ENCODE measurements around the gene NKG7. TPM values are rescaled to one million over a fixed set of nuclear protein-coding genes. Genes with fewer than 3 reads are reported as not detected.

Gene NKG7
- total and polyA plus RNA-seq, 4 donors = 2.0 to 13.6 (median 5.7) TPM

- no peak for TF ChIP-seq ZBTB33 (IDR thresholded peaks at IDR 0.05)
- TF ChIP-seq TAF1 (conservative IDR thresholded peaks at IDR 0.05) = no peak
- TF ChIP-seq RXRA (IDR thresholded peaks at IDR 0.05) = no peak
- TF ChIP-seq REST (IDR thresholded peaks at IDR 0.05) = no peak
- TF ChIP-seq HNF4A (conservative IDR thresholded peaks at IDR 0.05) = no peak
- TF ChIP-seq FOXA1 (IDR thresholded peaks at IDR 0.05) = no peak
- TF ChIP-seq RAD21 (IDR thresholded peaks at IDR 0.05) = no peak
- no peak for TF ChIP-seq FOXA2 (IDR thresholded peaks at IDR 0.05)
- TF ChIP-seq ATF3 (IDR thresholded peaks at IDR 0.05) = no peak
- no peak for TF ChIP-seq HNF4G (IDR thresholded peaks at IDR 0.05)
- TF ChIP-seq YY1 (IDR thresholded peaks at IDR 0.05) = no peak
- no peak for TF ChIP-seq SP1 (IDR thresholded peaks at IDR 0.05)
- no peak for TF ChIP-seq EGR1 (IDR thresholded peaks at IDR 0.05; ENCODE audit: low read depth in 2 of 2)
- Histone ChIP-seq H3K9me3 (ENCODE audit: control insufficient read depth in 4 of 4, low read length in 3 of 4) (no peaks in the 10 kb centered on the region), H3K36me3 (ENCODE audit: control insufficient read depth in 4 of 4, insufficient read depth in 3 of 4, low read depth in 1 of 4, low read length in 3 of 4) (peaks cover 4 to 40% (median 26%) of the 10 kb centered on the region in 4 donors), H3K4me1 (ENCODE audit: control insufficient read depth in 4 of 4, insufficient read depth in 4 of 4, low read length in 3 of 4) (peaks cover 2 to 22% (median 11%) of the 10 kb centered on the region in 4 donors), H3K27ac (ENCODE audit: low read depth in 1 of 2, low read length in 2 of 2) (no peak overlapping the region), H3K4me3 (ENCODE audit: low read depth in 1 of 3, low read length in 3 of 3) (no peak overlapping the region), H3K27me3 (ENCODE audit: control insufficient read depth in 4 of 4, insufficient read depth in 4 of 4, low read length in 3 of 4) (no peaks in the 10 kb centered on the region), H3K9ac (ENCODE audit: low read depth in 1 of 2, low read length in 2 of 2) (no peak overlapping the region)
- DNase-seq (ENCODE audit: low spot score) = no peak
- 92% methylated on average over 17 of the region's 17 CpGs for WGBS
Measured at GRCh38 chr19:51346742-51347141, 25.7 kb downstream of the NKG7 start.

- Histone ChIP-seq H3K4me1 (ENCODE audit: control insufficient read depth in 4 of 4, insufficient read depth in 4 of 4, low read length in 3 of 4) (peaks cover 2 to 14% (median 11%) of the 10 kb centered on the region in 4 donors), H3K27me3 (ENCODE audit: control insufficient read depth in 4 of 4, insufficient read depth in 4 of 4, low read length in 3 of 4) (no peaks in the 10 kb centered on the region), H3K4me3 (ENCODE audit: low read depth in 1 of 3, low read length in 3 of 3) (no peak overlapping the region), H3K36me3 (ENCODE audit: control insufficient read depth in 4 of 4, insufficient read depth in 3 of 4, low read depth in 1 of 4, low read length in 3 of 4) (peaks cover 0 to 33% (median 16%) of the 10 kb centered on the region in 4 donors), H3K9me3 (ENCODE audit: control insufficient read depth in 4 of 4, low read length in 3 of 4) (no peaks in the 10 kb centered on the region), H3K9ac (ENCODE audit: low read depth in 1 of 2, low read length in 2 of 2) (no peak overlapping the region), H3K27ac (ENCODE audit: low read depth in 1 of 2, low read length in 2 of 2) (no peak overlapping the region)
- TF ChIP-seq SP1 (IDR thresholded peaks at IDR 0.05) = no peak
- no peak for TF ChIP-seq ATF3 (IDR thresholded peaks at IDR 0.05)
- TF ChIP-seq HNF4A (conservative IDR thresholded peaks at IDR 0.05) = no peak
- TF ChIP-seq ZBTB33 (IDR thresholded peaks at IDR 0.05) = no peak
- TF ChIP-seq YY1 (IDR thresholded peaks at IDR 0.05) = no peak
- no peak for TF ChIP-seq GABPA (IDR thresholded peaks at IDR 0.05 in 1 of 2, conservative IDR thresholded peaks at IDR 0.05 in 1 of 2)
- no peak for TF ChIP-seq NR2F2 (IDR thresholded peaks at IDR 0.05)
- TF ChIP-seq TAF1 (conservative IDR thresholded peaks at IDR 0.05) = no peak
- 97% methylated on average over 9 of the region's 9 CpGs for WGBS
- DNase-seq (ENCODE audit: low spot score) = no peak
Measured at GRCh38 chr19:51345076-51345620, 27.3 kb downstream of the NKG7 start.
